ENCODE measurements around the gene ATL3. TPM values are rescaled to one million over a fixed set of nuclear protein-coding genes. Genes with fewer than 3 reads are reported as not detected.
A peak's percentile ranks its signal among the peaks of the same experiment; 100 is the strongest.
"Not testable (repeated sequence)": the region's sequence is repeated elsewhere in the genome, so short reads cannot be mapped to it uniquely, and the experiment has no call there.

Gene ATL3
- total RNA-seq, 2 donors from 2014 or later = 17.8 to 32.7 TPM

- intact Hi-C loops (cut with DNase I) = no loop called here
- Histone ChIP-seq H3K27me3 (no peaks in the 10 kb centered on the region), H3K27ac (no peak overlapping the region), H3K36me3 (replicated peaks in 1 of 2; ENCODE audit: insufficient read depth in 1 of 2, low read depth in 2 of 2) (peaks cover 0 to 2% of the 10 kb centered on the region in 2 donors), H3K9me3 (no peaks in the 10 kb centered on the region), H3K4me3 (no peak overlapping the region), H3K4me1 (peaks cover 20% of the 10 kb centered on the region)
- WGBS, 2 donors = 35 to 40% methylated on average over 7 of the region's 7 CpGs
- no peak for TF ChIP-seq POLR2A (IDR thresholded peaks at IDR 0.05)
- ATAC-seq (peak; percentile 9), DNase-seq (peak in 1 of 4 donors; percentile 42)
Measured at GRCh38 chr11:63623513-63624140, 47.5 kb downstream of the ATL3 start.

GRCh38 chr11:63622323-63622722 is 48.9 kb downstream of the ATL3 start:
- TF ChIP-seq CTCF (IDR thresholded peaks at IDR 0.05) = no peak
- no peak for TF ChIP-seq POLR2A (IDR thresholded peaks at IDR 0.05)
- 12 to 19% methylated on average over 2 of the region's 2 CpGs for WGBS, 2 donors
- peaks cover 20% of the 10 kb centered on the region for H3K4me1 ChIP-seq
- DNase-seq = peak; percentile 40 to 64 (median 57)
- no peaks in the 10 kb centered on the region for H3K9me3 ChIP-seq
- intact Hi-C loops (cut with DNase I) = no loop called here
- no peaks in the 10 kb centered on the region for H3K36me3 ChIP-seq (replicated peaks in 1 of 2; ENCODE audit: insufficient read depth in 1 of 2, low read depth in 2 of 2)
- no peaks in the 10 kb centered on the region for H3K27me3 ChIP-seq
- H3K4me3 ChIP-seq = no peak overlapping the region
- H3K27ac ChIP-seq = no peak overlapping the region
- peak; percentile 89 for ATAC-seq

- intact Hi-C loops (cut with DNase I) = no loop called here
- H3K4me1 ChIP-seq = peaks cover 20% of the 10 kb centered on the region
- no peaks in the 10 kb centered on the region for H3K9me3 ChIP-seq
- no peak overlapping the region for H3K4me3 ChIP-seq
- H3K36me3 ChIP-seq (replicated peaks in 1 of 2; ENCODE audit: insufficient read depth in 1 of 2, low read depth in 2 of 2) = no peaks in the 10 kb centered on the region
- peak overlapping the region in 1 of 4 donors; percentile 42 for H3K27ac ChIP-seq
- no peaks in the 10 kb centered on the region for H3K27me3 ChIP-seq
- DNase-seq (peak in 1 of 4 donors; percentile 28), ATAC-seq (no peak)
- WGBS, 2 donors = 50 to 90% methylated on average over 1 of the region's 1 CpG
- TF ChIP-seq CTCF (IDR thresholded peaks at IDR 0.05) (no peak), POLR2A (IDR thresholded peaks at IDR 0.05) (no peak)
Measured at GRCh38 chr11:63621071-63621470, 50.1 kb downstream of the ATL3 start.

- intact Hi-C loops (cut with DNase I) = no loop called here
- ATAC-seq (no peak), DNase-seq (no peak)
- TF ChIP-seq CTCF (IDR thresholded peaks at IDR 0.05) (no peak), POLR2A (IDR thresholded peaks at IDR 0.05) (no peak)
- no peak overlapping the region for H3K27ac ChIP-seq
- 14 to 30% methylated on average over 6 of the region's 6 CpGs for WGBS, 2 donors
- no peak overlapping the region for H3K4me3 ChIP-seq
- H3K36me3 ChIP-seq (replicated peaks in 1 of 2; ENCODE audit: insufficient read depth in 1 of 2, low read depth in 2 of 2) = no peaks in the 10 kb centered on the region
- H3K27me3 ChIP-seq = no peaks in the 10 kb centered on the region
- H3K9me3 ChIP-seq = no peaks in the 10 kb centered on the region
- H3K4me1 ChIP-seq = peaks cover 20% of the 10 kb centered on the region
Measured at GRCh38 chr11:63619967-63620366, 51.2 kb downstream of the ATL3 start.

- H3K27me3 ChIP-seq; H3K4me3 ChIP-seq; H3K9me3 ChIP-seq; H3K27ac ChIP-seq; DNase-seq; intact Hi-C loops (cut with DNase I); ATAC-seq; H3K36me3 ChIP-seq (replicated peaks in 1 of 2; ENCODE audit: insufficient read depth in 1 of 2, low read depth in 2 of 2): not testable (repeated sequence)
- WGBS, 2 donors = 78 to 87% methylated on average over 5 of the region's 5 CpGs
- H3K4me1 ChIP-seq = peaks cover 11% of the 10 kb centered on the region
Measured at GRCh38 chr11:63617686-63618085, 53.5 kb downstream of the ATL3 start.

GRCh38 chr11:63616953-63617352 is 54.2 kb downstream of the ATL3 start:
- Histone ChIP-seq H3K27me3 (no peaks in the 10 kb centered on the region), H3K9me3 (no peaks in the 10 kb centered on the region), H3K4me3 (no peak overlapping the region), H3K36me3 (replicated peaks in 1 of 2; ENCODE audit: insufficient read depth in 1 of 2, low read depth in 2 of 2) (no peaks in the 10 kb centered on the region), H3K4me1 (peaks cover 4% of the 10 kb centered on the region), H3K27ac (peak overlapping the region in 1 of 4 donors; percentile 19)
- intact Hi-C loops (cut with DNase I) = no loop called here
- ATAC-seq = no peak
- TF ChIP-seq POLR2A (IDR thresholded peaks at IDR 0.05) = no peak
- no peak for TF ChIP-seq CTCF (IDR thresholded peaks at IDR 0.05)
- 36 to 39% methylated on average over 3 of the region's 3 CpGs for WGBS, 2 donors
- no peak for DNase-seq

Measured in body of pancreas (tissue), 4 donors.